A673 (cell line): ENCODE measurements around the gene SYT7. TPM values are rescaled to one million over a fixed set of nuclear protein-coding genes. Genes with fewer than 3 reads are reported as not detected.

Source experiments
- Bru-seq: library from RNA; stranded (reverse); fragments of 400-500 nt; gene quantifications from one replicate; lab custom pipeline; 2021; lab: Mats Ljungman, UMichigan
- BruChase-seq, 2 experiments: library from RNA; stranded (reverse); fragments of 400-500 nt; gene quantifications; one replicate each; lab custom pipeline; 2021; lab: Mats Ljungman, UMichigan
- BruUV-seq: library from RNA; stranded (reverse); fragments of 400-500 nt; replicated peaks from 2 replicates; lab custom pipeline; 2021; lab: Mats Ljungman, UMichigan
- CTCF ChIA-PET: fragments of 300-600 bp; sonication (Branson Sonifier 250); formaldehyde crosslinking; loops from one replicate; lab custom pipeline; 2022; ENCODE audit warnings: antibody characterized with exemption; lab: Charles Lee
- POLR2A ChIA-PET: fragments of 300-600 bp; sonication (Branson Sonifier 250); formaldehyde crosslinking; loops from one replicate; lab custom pipeline; 2022; ENCODE audit warnings: antibody characterized with exemption; ENCODE audit not compliant: low non-redundant PET; lab: Charles Lee
- DNase-seq: peaks from one replicate; pipeline ENCODE4 v3.0.0-alpha.2; 2015; ENCODE audit warnings: low spot score
- H3K27ac ChIP-seq: fragments of 200-600 bp; sonication (generic); 2 replicates; pipeline ENCODE4 v1.5.1; 2016; ENCODE audit warnings: mixed run types, low read depth, mild to moderate bottlenecking, mixed read lengths, antibody characterized with exemption, low read length; ENCODE audit not compliant: poor library complexity, severe bottlenecking
- H3K27me3 ChIP-seq: fragments of 200-600 bp; sonication (generic); replicated peaks from 2 replicates; pipeline ENCODE4 v1.6.1; 2017; ENCODE audit warnings: mixed run types, low read depth, mild to moderate bottlenecking, mixed read lengths, antibody characterized with exemption, low read length; ENCODE audit not compliant: insufficient read depth, poor library complexity
- H3K36me3 ChIP-seq: fragments of 200-600 bp; sonication (generic); 2 replicates; pipeline ENCODE4 v1.6.1; 2016; ENCODE audit warnings: mixed run types, mild to moderate bottlenecking, mixed read lengths, antibody characterized with exemption, low read length; ENCODE audit not compliant: insufficient read depth, poor library complexity, severe bottlenecking
- H3K4me1 ChIP-seq: fragments of 200-600 bp; sonication (generic); 2 replicates; pipeline ENCODE4 v1.6.1; 2017; ENCODE audit warnings: mixed run types, mild to moderate bottlenecking, mixed read lengths, antibody characterized with exemption, low read length; ENCODE audit not compliant: insufficient read depth, poor library complexity, severe bottlenecking
- H3K4me3 ChIP-seq: fragments of 200-600 bp; sonication (generic); 2 replicates; pipeline ENCODE4 v1.5.1; 2016; ENCODE audit warnings: low read depth, mixed run types, mild to moderate bottlenecking, mixed read lengths, low read length; ENCODE audit not compliant: poor library complexity, severe bottlenecking
- H3K9me3 ChIP-seq: fragments of 200-600 bp; sonication (generic); 2 replicates; pipeline ENCODE4 v1.6.1; 2016; ENCODE audit warnings: mixed run types, low read depth, mild to moderate bottlenecking, mixed read lengths, antibody characterized with exemption, low read length; ENCODE audit not compliant: poor library complexity, severe bottlenecking
- CTCF ChIP-seq: fragments of 300-800, 200-600 bp; sonication (generic); conservative IDR thresholded peaks from 2 replicates; pipeline ENCODE4 v1.5.1; 2017; ENCODE audit warnings: low read depth, mild to moderate bottlenecking, antibody characterized with exemption, low read length, moderate library complexity, mixed read lengths
- EZH2 ChIP-seq: fragments of 200-600 bp; sonication (generic); IDR thresholded peaks from 2 replicates; pipeline ENCODE4 v1.6.1; 2017; ENCODE audit warnings: borderline replicate concordance, low read depth, mild to moderate bottlenecking, mixed read lengths, antibody characterized with exemption, low read length; ENCODE audit not compliant: poor library complexity, severe bottlenecking
- intact Hi-C: fragments of 100-400 bp; cut with micrococcal nuclease; formaldehyde crosslinking; loops from one replicate; pipeline ENCODE4 v1.10.0; 2022; ENCODE audit not compliant: unreplicated experiment
- long read RNA-seq: library from polyadenylated mRNA; stranded (forward); transcript quantifications from one replicate; pipeline ENCODE4 v2.0.0, GENCODE V29; 2022
- total RNA-seq: library from RNA; stranded (reverse); gene quantifications from 2 replicates; pipeline ENCODE4 v1.2.3, GENCODE V29; 2021

Gene SYT7
- total RNA-seq (1.3 and 2.0 TPM in 2 replicates), Bru-seq, nascent RNA (percentile 17 among the genes with signal in this experiment), BruChase-seq, experiment 1, labeled RNA remaining after a 2-hour chase (percentile 20 among the genes with signal in this experiment), BruChase-seq, experiment 2, labeled RNA remaining after a 6-hour chase (percentile 21 among the genes with signal in this experiment)
- long read RNA-seq = 0 reads

DNA sequence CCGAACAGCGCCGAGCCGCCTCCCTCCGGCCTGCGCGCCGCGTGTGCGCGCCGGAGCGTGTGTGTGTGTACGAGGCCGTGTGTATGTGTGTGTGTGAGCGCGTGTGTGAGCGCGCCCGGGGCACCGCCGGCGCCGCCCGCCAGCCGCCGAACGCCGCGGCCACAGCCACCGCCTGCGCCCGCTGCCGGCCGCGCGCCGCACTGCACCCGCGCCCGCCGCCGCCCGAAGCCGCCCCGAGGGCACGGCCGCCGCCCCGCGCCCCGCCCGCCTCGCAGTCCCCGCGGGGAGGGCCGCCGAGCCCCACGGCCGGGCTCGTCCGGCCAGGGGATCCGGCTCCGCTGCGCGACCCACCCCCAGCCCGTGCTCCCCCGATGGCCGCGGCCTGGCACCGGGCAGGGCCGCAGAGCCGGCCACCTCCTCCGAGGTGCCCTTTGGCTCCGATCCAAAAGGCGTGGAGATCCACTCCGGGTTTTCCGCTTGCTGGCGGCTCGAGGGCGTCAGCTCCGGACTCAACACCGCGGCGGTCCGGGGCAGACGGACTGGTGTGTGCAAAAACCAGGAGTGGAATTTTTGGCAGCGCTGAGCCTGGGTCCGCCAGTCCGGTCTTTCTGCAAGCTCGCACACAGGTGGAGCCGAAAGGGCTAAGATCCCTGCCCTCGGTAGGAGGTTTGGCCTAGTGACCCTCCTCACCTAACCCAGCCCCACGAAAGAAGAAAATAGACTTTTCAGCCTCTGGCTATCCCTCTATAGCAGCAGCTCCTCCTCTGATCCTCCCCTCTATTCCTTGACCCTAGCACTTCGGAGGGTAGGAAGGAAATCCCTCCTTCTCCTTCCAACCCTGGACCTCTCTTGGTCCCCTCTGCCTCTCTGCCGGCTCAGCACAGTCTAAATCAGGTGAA is at the start of gene SYT7:
Gene SYT7, minus strand, starts transcription at position 47 of the 899 bp plus-strand sequence. CDS start 256 bp downstream, outside the sequence.
- Histone ChIP-seq H3K4me3 (peak within 1 kb of the TSS; percentile 46), H3K27me3 (peaks cover 24% of the 10 kb centered on the region), H3K4me1 (peaks cover 6% of the 10 kb centered on the region), H3K36me3 (no peaks in the 10 kb centered on the region), H3K9me3 (no peaks in the 10 kb centered on the region), H3K27ac (no peak within 1 kb of the TSS)
- CTCF ChIA-PET = interaction anchor here (0.6 to 1.0 kb wide), 3 partner anchors 64 to 95 kb away, joined by 3 read pairs; no protein-coding TSS in a partner anchor
- no TSS peak for BruUV-seq
- intact Hi-C loops = loop anchor here (5.0 kb wide), 2 partner anchors 46 to 104 kb away; no protein-coding TSS in a partner anchor
- POLR2A ChIA-PET = no interaction called here
- peak; percentile 98 for DNase-seq
- no peak for TF ChIP-seq EZH2
- TF ChIP-seq CTCF = peak; percentile 22; the same call in 1 of the 2 replicates

GRCh38 chr11:61630089-61630488 is 49.2 kb upstream of the SYT7 start:
- Histone ChIP-seq H3K27me3 (no peaks in the 10 kb centered on the region), H3K4me3 (no peak overlapping the region), H3K36me3 (no peaks in the 10 kb centered on the region), H3K27ac (no peak overlapping the region), H3K9me3 (no peaks in the 10 kb centered on the region), H3K4me1 (peaks cover 8% of the 10 kb centered on the region)
- CTCF ChIA-PET = interaction anchor here (0.8 to 1.2 kb wide), 2 partner anchors 8 to 184 kb away, joined by 3 to 4 read pairs; no protein-coding TSS in a partner anchor
- intact Hi-C loops = no loop called here
- DNase-seq = no peak
- POLR2A ChIA-PET = no interaction called here
- BruUV-seq = no TSS peak
- no peak for TF ChIP-seq CTCF
- no peak for TF ChIP-seq EZH2

- Histone ChIP-seq H3K4me3 (no peak overlapping the region), H3K27ac (no peak overlapping the region), H3K4me1 (peaks cover 8% of the 10 kb centered on the region), H3K27me3 (no peaks in the 10 kb centered on the region), H3K36me3 (no peaks in the 10 kb centered on the region), H3K9me3 (no peaks in the 10 kb centered on the region)
- no peak for DNase-seq
- CTCF ChIA-PET = interaction anchor here (0.7 to 1.2 kb wide), 3 partner anchors 9 to 184 kb away, joined by 3 to 4 read pairs (median 3); no protein-coding TSS in a partner anchor
- POLR2A ChIA-PET = no interaction called here
- TF ChIP-seq CTCF = no peak
- no peak for TF ChIP-seq EZH2
- intact Hi-C loops = loop anchor here (5.0 kb wide), 2 partner anchors 47 to 62 kb away; partner anchors contain the start of gene SYT7
- no TSS peak for BruUV-seq
Observed at GRCh38 chr11:61629082-61629833, 48.4 kb upstream of the SYT7 start.
